ENCODE results near the gene SUPT7L. TPM values are rescaled to one million over a fixed set of nuclear protein-coding genes. Genes with fewer than 3 reads are reported as not detected.
"Not testable (repeated sequence)": the region's sequence is repeated elsewhere in the genome, so short reads cannot be mapped to it uniquely, and the experiment has no call there.

The SUPT7L gene
- total RNA-seq, 1 donor: 70.0 TPM

- no peak for DNase-seq (ENCODE audit: low read depth in 2 of 3, low spot score in 2 of 3)
Measured at GRCh38 chr2:27687232-27687631, 23.8 kb upstream of the SUPT7L start.

- DNase-seq (ENCODE audit: low read depth in 2 of 3, low spot score in 2 of 3): no peak
Measured at GRCh38 chr2:27685577-27685976, 22.2 kb upstream of the SUPT7L start.

GRCh38 chr2:27685006-27685405 lies 21.6 kb upstream of the SUPT7L start:
- DNase-seq (ENCODE audit: low read depth in 2 of 3, low spot score in 2 of 3): not testable (repeated sequence)

GRCh38 chr2:27683390-27684071 lies 20.1 kb upstream of the SUPT7L start:
- peak; percentile 85 to 98 (median 93) for DNase-seq (ENCODE audit: low read depth in 2 of 3, low spot score in 2 of 3)

GRCh38 chr2:27682334-27682771 lies 18.9 kb upstream of the SUPT7L start:
- not testable (repeated sequence) for DNase-seq (ENCODE audit: low read depth in 2 of 3, low spot score in 2 of 3)

GRCh38 chr2:27681841-27682240 lies 18.4 kb upstream of the SUPT7L start:
- no peak for DNase-seq (ENCODE audit: low read depth in 2 of 3, low spot score in 2 of 3)

- no peak for DNase-seq (ENCODE audit: low read depth in 2 of 3, low spot score in 2 of 3)
Measured at GRCh38 chr2:27680571-27680970, 17.2 kb upstream of the SUPT7L start.

GRCh38 chr2:27672723-27673486 lies 9.5 kb upstream of the SUPT7L start:
- no peak for DNase-seq (ENCODE audit: low read depth in 2 of 3, low spot score in 2 of 3)

GRCh38 chr2:27671235-27671634 lies 7.8 kb upstream of the SUPT7L start:
- no peak for DNase-seq (ENCODE audit: low read depth in 2 of 3, low spot score in 2 of 3)

GRCh38 chr2:27667446-27667845 lies 4.0 kb upstream of the SUPT7L start:
- DNase-seq (ENCODE audit: low read depth in 2 of 3, low spot score in 2 of 3): no peak

- no peak for DNase-seq (ENCODE audit: low read depth in 2 of 3, low spot score in 2 of 3)
Measured at GRCh38 chr2:27664622-27665363, 1.4 kb upstream of the SUPT7L start.

- DNase-seq (ENCODE audit: low read depth in 2 of 3, low spot score in 2 of 3): peak in 1 of 3 donors; percentile 9
Measured at GRCh38 chr2:27664154-27664574, 750 bp upstream of the SUPT7L start.

GRCh38 chr2:27661371-27661770 lies 2.0 kb downstream of the SUPT7L start:
- no peak for DNase-seq (ENCODE audit: low read depth in 2 of 3, low spot score in 2 of 3)

GRCh38 chr2:27655155-27655951 lies 8.1 kb downstream of the SUPT7L start:
- DNase-seq (ENCODE audit: low read depth in 2 of 3, low spot score in 2 of 3): no peak

GRCh38 chr2:27653397-27653796 lies 10.0 kb downstream of the SUPT7L start:
- DNase-seq (ENCODE audit: low read depth in 2 of 3, low spot score in 2 of 3): no peak

- DNase-seq (ENCODE audit: low read depth in 2 of 3, low spot score in 2 of 3): no peak
Measured at GRCh38 chr2:27652790-27653189, 10.6 kb downstream of the SUPT7L start.

- no peak for DNase-seq (ENCODE audit: low read depth in 2 of 3, low spot score in 2 of 3)
Measured at GRCh38 chr2:27652341-27652740, 11.1 kb downstream of the SUPT7L start.

- no peak for DNase-seq (ENCODE audit: low read depth in 2 of 3, low spot score in 2 of 3)
Measured at GRCh38 chr2:27651056-27651455, 12.4 kb downstream of the SUPT7L start.

GRCh38 chr2:27647737-27648136 lies 15.7 kb downstream of the SUPT7L start:
- DNase-seq (ENCODE audit: low read depth in 2 of 3, low spot score in 2 of 3): no peak

- DNase-seq (ENCODE audit: low read depth in 2 of 3, low spot score in 2 of 3): no peak
Measured at GRCh38 chr2:27647289-27647688, 16.1 kb downstream of the SUPT7L start.

GRCh38 chr2:27645197-27645596 lies 18.2 kb downstream of the SUPT7L start:
- DNase-seq (ENCODE audit: low read depth in 2 of 3, low spot score in 2 of 3): no peak
